Inflammatory macrophage treated with lipopolysaccharide for 1 hour (primary cell): ENCODE results near the gene TBC1D1.
A peak's percentile ranks its signal among the peaks of the same experiment; 100 is the strongest.

Experiments
- DNase-seq, 2 donors: peaks; one replicate each; pipeline ENCODE4 v3.0.0-alpha.2; 2020 to 2022

The TBC1D1 gene

DNA sequence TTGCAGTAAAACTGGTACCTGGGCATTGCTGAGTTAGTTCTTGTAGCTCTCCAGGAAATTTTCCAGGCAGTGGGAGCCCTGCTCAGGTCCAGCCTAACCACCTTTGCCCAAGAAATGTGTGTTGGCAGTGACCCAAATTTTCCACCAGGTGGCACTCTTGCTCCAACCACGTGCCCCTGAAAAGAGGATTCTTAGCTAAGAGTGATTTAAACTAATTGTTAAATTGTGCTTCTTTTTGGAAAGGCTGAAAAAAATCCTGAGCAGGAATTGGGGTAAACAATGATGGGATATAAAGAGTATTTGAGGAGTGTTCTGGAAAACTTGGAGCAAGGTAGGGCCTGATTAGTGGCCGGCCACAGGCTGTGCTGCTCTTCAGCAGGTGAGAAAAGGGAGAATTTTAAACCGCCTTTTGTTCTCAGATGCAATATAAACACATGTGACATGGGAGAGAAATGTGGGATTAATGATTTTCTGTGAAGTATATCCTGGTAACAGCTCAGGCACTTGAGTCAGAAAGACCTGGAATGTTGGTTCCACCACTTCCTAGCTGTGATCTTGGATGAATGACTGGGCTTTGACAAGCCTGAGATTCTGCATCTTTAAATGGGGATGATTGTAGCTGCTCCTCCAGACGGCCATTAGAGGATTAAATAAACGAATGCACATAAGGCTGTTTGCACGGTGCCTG, 288.9 kb downstream of the TBC1D1 start:
- DNase-seq = peak; percentile 35 to 94

DNA sequence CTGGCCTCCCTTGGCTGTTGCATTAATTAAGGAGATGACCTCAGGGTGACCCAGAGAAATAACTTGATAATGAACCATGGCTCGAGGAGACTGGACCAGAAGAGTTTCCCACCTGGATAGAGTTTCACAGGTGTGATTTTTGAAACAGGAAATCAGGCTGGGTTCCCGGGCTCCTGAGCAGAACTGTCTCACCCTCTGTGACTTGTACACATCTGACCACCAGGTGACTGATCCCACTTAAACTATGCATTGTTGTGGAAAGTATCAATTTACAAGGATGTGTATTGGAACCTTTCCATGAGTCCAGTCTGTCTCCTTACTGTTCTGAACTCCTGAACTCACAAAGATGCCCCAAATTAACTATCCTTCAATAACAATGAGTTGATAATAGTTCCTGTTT, 289.6 kb downstream of the TBC1D1 start:
- no peak for DNase-seq

DNA sequence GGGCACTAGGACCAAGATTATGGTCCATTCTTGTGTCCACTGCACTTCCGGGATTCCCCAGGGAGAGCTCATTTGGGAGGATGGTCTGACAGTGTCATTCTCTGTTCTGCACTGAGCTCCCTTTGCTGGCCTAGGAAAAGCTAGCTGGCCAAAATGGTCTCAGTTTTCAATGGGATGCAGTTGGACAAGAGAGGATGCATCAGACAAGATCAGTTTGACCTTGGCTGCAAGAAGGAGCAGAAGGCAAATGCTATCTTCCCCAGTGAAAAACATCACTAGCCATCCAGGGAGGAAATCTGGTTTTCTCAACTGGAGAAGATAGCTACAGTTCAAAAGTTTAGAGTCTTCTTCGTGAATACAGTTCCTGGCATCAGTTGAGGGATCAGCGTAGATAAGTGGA, 290.4 kb downstream of the TBC1D1 start:
- DNase-seq = no peak

DNA sequence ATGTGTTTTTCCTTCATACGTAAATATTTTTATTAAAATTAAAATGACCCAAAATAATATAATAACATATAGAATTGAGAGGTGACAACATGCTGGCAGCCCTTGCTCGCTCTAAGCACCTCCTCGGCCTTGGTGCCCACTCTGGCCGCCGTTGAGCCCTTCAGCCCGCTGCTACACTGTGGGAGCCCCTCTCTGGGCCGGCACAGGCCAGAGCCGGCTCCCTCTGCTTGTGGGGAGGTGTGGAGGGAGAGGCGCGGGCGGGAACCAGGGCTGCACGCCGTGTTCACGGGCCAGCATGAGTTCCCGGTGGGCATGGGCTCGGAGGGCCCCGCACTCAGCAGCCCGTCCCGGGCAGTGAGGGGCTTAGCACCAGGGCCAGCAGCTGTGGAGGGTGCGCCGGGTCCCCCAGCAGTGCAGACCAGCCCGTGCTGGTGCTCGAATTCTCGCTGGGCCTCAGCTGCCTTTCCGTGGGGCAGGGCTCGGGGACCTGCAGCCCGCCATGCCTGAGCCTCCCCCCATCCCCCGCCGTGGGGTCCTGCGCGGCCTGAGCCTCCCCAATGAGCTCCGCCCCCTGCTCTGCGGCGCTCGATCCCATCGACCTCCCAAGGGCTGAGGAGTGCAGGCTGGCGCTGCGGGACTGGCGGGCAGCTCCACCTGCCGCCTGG, 291.6 kb downstream of the TBC1D1 start:
- DNase-seq = no peak

DNA sequence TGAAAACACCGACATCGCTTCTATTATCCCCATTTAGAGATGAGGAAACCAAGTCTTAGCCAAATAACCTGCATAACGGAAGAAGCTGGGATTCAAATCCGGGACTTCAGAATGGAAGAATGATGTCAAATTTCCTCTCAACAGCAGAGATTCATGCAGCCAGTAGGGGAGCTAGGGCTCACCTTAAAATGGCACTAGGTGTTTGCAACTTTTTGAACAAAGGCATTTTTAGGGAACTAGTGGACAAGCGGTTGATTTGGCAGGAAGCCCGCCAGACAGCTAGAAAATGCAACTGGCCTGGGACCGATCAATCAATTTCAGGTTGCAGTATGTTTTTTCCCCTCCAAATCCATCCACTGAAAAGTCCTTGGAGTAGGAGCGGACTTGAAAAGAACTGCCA, 293.5 kb downstream of the TBC1D1 start:
- no peak for DNase-seq

DNA sequence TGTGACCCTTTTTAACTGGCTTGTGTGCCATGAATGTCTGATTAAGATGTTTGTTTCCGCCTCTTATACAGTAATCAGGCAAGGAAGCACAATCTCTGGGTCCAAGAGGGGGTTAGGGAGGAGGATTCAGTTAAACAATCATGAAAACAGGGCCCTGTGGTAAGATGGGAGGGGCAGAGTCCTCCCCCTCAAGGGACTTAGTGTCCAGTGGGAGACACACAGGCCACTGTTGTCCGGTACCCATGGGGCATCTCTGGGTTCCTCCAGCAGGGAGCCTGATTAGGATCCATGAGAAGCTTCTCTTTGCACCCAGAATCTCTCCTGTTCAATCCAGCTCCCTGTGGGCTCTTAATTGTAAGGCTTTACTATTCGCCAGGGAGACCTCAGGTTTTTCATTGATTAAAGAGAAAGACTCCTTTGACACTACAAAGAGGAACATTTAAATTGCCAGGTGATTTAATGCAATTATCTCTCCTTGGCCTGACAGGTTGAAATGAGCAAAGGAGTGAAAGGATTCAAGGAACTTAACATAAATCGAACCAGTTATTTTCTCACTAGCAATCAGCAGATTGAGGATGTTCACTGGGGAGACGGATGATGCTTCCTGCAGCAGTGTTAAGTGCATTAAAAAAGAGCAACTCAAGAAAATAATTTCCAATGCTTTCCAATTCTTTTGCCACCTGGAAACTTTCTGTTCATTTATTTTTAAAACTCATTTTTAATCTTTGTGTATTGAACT, 294.7 kb downstream of the TBC1D1 start:
- DNase-seq = no peak

DNA sequence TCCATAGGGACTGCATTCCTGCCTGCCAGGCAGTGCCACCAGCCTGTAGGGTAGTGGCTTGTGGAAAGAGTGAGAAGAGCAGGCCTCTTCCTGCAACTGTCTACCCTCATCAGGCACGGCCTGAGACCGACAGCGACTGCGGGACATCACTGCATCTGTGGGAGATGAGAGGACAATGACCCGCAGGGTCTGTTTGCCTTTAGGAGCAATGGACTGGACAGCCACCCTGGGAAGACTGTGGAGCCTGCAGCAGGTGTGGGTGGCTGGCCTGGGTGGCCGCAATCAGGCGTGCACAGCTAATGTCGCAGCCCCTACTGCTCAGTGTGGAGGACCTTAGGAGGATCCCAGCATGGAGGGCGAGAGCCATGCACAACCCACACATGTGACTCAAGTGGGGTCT, 297.3 kb downstream of the TBC1D1 start:
- no peak for DNase-seq

DNA sequence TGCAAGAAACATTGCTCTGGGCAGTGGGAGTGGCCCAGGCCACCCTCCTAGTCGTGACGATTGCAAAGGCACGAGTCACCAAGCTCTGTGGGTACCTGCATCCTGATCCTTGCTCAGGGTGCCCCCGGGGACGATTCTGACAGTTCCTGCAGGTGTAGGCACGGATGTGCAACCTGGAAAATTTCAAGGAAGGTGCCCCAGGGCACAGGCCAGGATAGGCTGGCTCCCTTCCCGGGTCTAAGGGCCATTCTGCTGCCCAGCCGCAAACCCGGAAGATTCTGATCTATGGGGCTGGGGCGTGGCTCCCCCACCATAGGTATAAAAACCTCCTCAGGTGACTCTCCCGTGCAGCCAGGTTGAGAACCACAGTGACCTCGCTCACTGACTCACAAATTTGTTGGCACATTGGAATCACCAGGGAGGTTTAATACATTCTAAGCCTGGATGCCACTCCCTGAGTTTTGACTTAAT, 297.8 kb downstream of the TBC1D1 start:
- DNase-seq = no peak
